GM18861 (cell line): ENCODE measurements around the gene FCER1A.

ENCODE experiments used
- ATAC-seq: cut with Tn5 transposase; IDR thresholded peaks from one replicate; pipeline ENCODE4 v1.9.1; 2021; ENCODE audit not compliant: unreplicated experiment

The FCER1A gene

DNA sequence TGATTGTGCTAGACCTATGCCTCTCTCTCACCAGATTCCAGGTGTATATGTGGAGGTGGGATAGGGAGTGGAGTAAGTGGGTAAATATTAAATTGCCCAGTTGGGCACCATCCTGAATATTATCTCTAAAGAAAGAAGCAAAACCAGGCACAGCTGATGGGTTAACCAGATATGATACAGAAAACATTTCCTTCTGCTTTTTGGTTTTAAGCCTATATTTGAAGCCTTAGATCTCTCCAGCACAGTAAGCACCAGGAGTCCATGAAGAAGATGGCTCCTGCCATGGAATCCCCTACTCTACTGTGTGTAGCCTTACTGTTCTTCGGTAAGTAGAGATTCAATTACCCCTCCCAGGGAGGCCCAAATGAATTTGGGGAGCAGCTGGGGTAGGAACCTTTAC is at the start of gene FCER1A:
TSS of gene FCER1A (plus strand) at position 242 of the 400 bp plus-strand sequence. CDS start at position 271, 29 bp downstream.
- ATAC-seq, result no peak

DNA sequence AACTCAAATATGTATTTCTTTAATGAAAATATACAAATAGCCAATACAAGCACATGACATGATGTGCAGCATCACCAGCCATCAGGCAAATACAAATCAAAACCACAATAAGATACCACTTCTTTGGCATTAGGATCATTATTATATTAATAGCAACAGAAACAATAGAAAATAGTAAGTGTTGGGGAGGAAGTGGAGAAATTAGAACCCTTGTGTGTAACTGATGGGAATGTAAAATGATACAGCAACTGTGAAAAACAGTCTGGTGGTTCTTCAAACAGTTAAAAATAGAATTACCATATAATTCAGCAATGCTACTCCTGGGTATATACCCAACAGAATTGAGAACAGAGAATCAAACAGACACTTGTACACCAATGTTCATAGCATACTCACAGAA is 40.8 kb upstream of the FCER1A start:
- no peak for ATAC-seq

DNA sequence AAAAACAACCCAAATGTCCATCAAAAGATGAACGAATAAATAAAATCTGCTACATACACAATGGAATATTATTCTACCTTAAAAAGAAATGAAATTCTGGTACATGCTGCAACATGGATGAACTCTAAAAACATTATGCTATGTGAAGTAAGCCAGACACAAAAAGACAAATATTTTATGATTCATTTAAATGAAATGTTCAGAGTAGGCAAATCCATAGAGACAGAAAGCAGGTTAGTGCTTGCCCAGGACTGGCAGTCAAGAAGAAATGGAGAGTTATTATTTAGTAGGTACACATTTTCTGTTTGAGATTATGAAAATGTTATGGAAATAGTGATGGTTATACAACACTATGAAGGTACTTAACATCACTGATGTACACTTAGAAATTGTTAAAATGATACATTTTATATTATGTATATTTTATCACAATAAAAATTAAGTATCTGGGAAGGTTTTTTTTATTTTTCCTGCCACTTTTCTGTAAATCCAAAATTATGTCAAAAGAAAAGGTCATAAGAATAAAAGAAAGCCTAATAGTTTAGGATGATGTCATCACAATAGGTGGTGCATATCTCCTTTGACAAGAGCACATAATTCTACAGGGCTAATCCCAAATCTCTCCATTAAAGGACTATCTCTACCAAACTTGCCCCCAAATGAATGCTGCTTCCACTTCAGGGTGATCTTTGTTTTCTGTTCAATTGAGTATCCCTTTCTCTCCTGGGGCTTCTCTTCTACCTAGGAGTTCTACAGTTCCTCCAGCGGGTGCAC is 40.2 kb upstream of the FCER1A start:
- ATAC-seq, result no peak

DNA sequence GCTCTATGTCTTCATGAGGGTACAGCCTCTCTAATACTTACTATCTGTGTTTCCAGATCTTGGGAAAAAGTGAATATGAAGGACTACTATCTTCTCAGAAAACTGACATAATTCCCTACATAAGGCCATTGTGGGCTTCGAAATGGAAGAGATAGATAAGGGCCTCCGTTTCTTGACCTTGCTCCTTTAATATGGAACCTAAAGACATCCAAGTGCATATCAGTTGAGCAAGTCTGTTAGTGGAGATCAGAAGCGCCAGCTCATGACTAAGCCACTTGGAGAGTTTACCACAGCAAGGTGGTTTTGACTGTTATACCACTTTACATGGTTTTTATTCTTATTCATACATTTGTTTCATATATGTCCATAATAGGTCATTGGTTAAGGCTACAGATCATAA is 35.3 kb upstream of the FCER1A start:
- no peak for ATAC-seq

DNA sequence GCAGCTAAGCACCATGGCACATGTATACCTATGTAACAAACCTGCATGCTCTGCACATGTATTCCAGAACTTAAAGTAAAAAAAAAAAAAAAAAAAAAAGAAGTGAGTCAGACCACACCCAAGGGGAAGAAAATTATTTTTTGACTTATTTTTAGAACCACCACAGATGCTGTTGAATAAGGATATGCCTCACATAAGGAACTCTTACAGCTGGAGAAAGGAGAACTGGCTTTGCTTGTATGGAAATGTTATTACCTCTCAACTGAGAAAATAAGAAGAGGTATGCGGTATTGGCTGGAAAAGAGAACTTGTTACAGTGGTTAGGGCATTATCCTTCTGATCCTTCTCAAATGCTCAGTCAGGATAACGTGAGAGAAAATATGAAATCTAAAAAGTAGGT is 27.5 kb upstream of the FCER1A start:
- no peak for ATAC-seq

DNA sequence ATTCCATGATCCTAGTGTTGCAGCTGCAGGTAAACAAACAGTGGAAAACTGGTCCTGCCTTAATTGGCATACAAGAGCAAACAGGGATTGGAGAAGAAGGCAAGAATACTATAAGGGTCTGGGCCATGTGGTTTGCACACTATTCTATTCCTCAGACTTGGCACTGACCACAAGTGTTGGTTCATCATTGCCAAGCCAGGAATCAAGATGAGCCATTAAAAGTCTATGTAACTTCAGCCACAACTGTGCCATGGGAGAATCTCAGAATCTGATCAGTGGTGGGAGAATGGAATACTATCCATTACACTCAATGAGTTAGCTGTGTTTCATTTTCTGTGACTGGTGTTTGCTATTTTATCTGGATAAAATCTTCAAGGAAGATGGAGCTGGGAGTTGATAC is 26.2 kb upstream of the FCER1A start:
- no peak for ATAC-seq

DNA sequence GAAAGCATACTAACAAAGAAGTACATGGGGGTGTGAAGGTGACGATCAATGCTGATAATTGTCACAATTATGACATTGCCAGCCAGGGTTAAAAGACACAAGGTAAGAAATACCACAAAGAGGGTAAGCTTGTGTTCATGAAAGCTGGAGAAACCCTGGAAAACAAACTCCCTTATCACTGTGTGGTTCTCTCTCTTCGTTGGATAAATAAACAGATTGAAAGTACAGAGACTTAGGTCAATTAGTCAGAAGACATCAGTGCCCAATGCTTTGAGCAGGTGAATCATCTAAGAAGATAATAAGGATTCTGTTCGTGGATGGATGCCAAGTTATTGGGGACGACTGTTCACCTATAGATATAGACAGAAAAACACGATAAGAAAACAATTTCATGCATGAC is 22.4 kb upstream of the FCER1A start:
- ATAC-seq, result no peak

DNA sequence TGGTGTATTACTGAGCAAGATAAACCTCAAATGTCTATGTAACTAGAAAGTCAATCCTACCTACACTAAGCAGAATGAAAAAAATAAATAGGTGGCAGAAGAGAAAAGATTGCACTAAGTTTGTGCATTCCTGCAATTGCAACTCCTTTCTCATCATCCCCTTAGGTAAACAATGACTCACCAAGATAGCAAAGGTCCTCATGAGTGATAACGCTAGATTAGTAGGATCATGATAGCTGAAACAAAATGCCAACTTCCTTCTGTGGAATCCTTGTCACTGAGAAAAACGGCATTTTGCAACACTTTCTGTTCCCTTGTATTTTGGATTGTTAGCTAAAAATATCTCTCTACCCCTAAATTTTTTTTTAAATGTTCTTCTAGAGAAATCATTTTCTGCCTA is 20.0 kb upstream of the FCER1A start:
- no peak for ATAC-seq

DNA sequence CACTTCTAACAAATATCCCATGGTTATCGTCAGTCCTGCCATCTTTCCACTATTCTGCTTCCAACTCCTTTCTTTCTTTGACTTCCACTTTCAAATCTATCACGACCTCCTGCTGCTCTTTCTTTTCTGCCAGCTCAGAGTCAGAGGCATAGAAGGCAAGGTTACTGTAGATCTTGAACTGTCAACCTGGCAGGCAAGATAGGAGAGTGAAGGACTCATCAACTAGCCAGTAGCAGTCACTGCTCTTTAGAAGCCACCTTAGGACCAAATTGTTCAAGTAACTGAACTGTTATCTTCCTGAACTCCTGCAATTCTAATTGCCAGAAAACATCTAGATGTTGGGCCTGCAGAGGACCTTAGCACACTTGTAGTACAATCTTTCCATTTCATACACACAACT is 13.1 kb upstream of the FCER1A start:
- ATAC-seq, result no peak

DNA sequence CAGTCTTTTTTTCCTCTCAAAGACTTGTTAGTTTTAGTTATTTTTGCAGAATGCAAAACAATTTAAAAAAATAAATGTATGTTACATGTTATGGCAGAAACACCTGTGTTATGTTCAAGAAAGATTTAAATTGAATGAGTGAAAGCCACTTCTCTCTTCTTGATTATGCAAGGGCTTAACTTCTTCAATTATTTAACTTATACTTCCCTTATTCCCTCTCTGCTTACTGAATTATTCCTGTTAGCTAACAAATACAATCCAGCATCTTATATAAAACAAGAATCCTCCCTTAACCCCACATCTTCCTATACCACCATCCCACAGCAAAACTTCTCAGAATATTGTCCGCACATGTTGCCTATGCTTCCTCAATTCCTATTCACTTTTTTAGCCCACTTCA is 10.7 kb upstream of the FCER1A start:
- ATAC-seq, result no peak

DNA sequence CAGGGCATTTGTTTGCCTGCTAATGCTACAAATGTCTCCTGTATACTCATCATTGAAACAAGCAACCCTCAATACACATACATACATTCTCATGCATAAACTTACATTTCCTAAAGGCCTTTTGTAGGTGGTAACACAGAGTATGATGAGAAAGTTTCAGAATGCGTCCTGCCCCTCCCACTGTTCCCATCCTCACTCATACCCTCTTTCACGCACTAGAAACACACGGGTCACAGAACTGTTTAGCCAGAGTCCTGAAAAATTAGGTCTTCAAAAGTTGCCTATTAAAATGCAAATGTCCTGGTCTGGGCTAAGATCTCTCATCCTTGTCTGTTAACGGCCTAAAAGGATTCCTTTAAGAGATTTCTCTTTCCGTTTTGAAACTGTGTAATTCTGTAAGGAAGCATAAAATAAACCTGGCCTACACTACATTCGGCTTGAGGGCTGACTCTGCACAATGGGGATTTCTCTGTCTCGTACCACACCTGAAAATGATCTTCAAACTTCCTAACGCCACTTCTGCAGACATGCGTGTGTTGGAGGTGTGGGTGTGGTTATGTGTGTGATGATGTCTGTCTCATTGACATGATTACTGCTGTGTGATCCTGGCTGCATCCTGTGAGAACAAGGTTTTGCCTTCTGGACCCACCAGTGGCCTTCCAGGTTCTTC is 5.3 kb upstream of the FCER1A start:
- no peak for ATAC-seq

DNA sequence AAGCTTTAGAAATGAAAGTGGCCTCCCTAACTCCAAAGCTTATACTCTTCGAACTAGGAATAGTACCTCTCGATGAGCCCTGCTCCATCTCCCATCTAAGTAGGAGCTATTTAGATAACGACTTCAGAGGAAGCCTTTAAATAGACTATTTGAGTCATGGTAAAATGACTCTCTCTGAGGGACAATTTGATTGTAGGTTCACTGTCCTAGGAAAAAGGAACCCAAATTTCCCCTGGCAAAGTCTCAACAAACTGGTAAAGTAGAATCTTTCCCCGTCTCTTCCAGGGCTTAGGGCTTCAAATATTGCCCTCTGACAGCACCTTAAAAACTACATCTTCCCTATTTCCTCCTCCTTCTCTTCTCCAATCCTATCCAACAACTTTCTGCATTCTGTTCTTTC is 2.0 kb upstream of the FCER1A start:
- ATAC-seq, result no peak

DNA sequence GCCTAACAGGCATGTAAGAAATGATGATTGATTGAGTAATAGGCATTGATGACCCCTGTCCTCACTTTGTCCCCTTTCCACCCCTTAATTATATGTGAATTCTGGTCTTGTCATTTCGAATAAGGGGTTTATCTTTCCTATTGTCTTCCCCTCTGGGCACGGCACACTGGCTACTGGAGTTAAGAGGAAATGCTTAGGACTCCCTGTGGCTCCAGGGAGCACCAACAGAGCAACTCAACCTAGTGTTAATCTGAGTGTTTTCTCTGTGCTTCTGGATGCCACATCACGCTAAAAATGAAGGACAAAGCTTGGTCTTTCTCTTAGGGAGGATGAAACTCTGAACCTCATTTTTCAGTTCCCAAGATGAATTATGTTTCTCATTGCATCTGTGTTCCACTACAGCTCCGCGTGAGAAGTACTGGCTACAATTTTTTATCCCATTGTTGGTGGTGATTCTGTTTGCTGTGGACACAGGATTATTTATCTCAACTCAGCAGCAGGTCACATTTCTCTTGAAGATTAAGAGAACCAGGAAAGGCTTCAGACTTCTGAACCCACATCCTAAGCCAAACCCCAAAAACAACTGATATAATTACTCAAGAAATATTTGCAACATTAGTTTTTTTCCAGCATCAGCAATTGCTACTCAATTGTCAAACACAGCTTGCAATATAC is 5.3 kb downstream of the FCER1A start:
- ATAC-seq, result no peak

DNA sequence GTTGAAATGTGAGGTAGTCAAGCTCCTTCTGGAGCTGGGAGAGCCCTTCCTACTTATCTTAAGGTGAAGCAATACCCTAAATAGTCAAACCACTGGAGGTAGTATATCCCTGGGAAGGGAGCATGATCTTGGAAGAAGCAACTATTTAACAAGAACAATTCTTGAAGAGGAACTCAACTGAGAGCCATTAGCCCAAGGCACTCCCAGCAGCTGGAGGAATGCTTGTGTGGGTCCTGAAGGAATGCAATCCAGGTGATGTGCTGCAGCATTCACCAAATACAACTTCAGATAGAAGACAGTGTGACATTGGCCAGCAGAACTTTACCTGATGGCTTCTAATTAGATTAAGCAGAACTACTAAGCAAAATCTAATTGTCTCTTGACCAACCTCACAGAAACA is 9.5 kb downstream of the FCER1A start:
- ATAC-seq, result no peak

DNA sequence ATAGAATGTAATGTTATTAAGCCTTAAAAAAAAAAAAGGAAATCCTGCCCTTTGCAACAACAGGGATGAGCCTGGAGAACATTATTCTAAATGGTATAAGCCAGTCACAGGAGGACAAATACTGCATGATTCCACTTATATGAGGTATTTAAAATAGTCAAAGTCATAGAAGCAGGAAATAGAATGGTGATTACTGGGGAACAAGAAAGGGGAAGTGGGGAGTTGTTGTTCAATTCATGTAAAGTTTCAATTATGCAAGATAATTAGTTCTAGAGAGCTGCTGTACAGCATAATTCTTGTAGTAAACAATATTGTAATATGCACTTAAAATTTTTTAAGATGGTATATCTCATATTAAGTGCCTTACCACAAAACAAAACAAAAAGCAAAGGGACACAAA is 13.2 kb downstream of the FCER1A start:
- no peak for ATAC-seq

DNA sequence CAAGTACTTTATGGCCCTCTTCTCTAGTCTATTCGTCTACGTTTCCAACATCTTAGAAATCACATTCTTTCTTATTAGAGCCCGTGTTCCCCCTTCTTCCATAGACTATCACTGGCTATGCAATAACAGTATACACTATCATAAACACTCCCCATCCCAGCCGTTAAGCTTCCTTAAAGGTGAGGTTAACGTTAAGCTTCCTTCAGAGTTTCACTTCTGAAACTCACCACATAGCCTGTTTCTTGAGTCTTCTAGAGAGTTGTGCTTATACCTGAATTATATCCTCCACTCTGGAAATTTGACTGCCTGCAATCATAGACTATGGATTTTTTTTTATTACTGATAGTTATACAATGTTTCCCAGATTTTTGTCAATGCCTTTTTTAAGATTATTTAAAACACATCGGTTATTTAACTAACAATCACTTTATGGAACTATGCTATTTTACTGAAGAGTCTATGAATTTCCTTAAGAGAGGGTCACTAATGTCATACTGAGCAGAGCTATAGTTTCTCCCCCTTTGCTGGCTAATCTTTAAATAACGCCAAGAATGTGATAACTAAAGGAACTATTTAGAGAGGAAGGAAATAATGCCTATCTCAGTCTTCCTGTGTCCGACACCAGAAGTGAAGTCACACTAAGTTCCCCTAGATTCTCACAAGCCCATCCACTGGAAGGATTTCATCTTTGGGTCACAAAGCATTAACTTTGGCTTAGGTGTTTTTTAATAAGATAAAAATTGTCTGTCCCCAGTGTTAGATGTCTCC is 16.8 kb downstream of the FCER1A start:
- no peak for ATAC-seq

DNA sequence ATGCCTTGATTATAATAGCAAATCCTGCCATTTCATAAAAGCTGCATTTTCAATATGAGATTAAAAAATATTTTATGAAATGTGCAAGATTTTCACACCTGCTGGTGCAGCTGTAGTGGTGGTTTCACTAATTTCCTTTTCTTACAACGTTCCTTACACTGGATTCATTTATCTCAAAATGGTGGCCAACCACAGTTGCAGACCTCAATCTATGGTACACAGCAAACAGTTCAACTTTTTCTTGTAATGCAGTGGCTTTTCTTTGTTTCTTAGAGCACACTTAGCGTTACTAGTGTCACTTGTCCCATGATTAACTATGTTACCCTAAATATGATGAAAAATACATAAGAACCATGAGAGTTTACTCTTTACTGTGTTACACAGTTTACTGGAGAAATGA is 32.7 kb downstream of the FCER1A start:
- ATAC-seq, result no peak

DNA sequence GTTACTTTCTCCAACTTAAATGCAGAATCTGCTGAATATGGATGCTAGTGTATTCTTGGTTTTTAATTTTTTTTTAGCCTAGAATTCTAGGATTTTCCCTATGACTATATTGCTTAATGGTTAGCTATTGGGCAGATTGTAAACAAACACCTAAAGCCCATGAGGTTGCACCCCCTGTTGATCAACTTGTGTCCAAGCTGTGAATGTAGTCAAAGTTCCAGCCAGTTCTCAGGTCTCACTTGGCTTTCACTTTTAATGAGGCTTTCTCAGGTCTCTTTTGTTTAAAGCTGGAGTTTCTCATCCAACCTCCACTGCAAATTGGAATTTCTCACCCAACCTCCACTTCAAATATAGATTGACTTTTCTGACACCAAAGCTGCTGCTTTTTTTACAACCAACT is 35.9 kb downstream of the FCER1A start:
- ATAC-seq, result no peak

DNA sequence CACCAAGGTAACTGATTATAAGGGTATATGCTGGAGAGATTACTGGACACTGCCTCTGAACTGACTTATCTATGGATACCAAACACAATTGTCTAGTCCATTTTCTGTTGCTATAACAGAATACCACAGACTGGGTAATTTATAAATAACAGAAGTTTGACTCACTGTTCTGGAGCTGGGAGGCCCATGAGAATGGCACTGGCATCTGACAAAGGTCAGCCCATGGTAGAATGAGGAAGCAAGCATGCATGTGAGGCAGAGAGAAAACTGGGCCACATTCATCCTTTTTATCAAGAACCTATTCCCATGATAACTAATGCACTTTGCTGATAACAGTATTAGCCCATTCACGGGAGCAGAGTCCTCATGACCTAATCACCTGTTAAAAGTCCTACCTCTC is 37.4 kb downstream of the FCER1A start:
- no peak for ATAC-seq

DNA sequence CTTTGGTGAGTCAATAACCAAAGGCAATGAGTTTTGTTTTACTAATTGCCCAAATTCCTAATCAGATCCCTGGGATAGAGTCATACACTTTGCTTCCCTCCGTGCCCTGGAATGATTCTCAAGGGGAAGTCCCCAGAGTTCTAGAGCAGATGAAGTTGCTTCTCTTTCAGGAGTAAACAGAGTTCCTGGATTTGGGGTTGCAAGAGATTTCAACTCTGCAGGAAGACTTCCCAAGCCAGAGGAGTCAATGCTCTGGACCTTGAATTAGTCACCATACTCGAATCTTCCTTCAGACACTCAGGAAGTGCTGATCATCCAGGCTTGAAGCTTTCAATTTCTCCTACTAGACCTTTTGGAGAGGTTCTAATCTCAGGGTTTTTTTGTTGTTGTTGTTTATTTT is 39.6 kb downstream of the FCER1A start:
- ATAC-seq, result no peak

DNA sequence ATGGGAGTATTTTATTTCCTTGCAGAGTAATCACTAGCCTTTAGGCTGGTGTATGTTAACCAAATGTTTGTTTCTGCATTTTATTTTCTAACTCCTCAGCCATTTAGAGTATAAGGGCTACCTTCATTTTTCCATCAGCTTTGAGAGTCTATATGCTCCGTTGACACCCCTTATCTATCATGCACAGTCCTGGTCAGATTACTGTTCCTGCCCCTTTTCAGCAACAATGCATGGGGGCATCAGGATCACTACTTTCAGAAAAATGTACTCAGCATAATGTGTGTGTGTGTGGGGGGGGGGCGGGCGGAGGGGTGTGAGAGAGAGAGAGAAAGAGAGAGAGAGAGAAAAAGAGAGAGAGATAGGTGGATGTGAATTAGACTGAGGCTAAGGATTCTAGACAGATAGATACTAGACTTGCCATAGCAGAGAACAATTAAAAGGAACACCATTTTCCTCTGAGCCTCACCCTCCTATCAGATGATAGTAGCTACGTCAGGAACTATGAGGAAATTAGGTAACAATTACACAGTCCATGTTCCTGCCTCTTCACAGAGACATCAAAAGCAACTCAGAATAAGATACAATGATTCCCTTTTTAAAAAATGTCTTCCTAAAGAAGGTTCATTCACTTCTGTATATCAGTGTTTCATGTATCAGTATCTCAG is 40.8 kb downstream of the FCER1A start:
- no peak for ATAC-seq
